Karpas-422 (cell line): Measurements from ENCODE around the gene UPK3B. TPM values are rescaled to one million over a fixed set of nuclear protein-coding genes. Genes with fewer than 3 reads are reported as not detected.
"Not testable (repeated sequence)": the region's sequence is repeated elsewhere in the genome, so short reads cannot be mapped to it uniquely, and the experiment has no call there.

Experiments used
- DNase-seq: peaks from one replicate; pipeline ENCODE4 v3.0.0-alpha.2; 2015
- H2AFZ ChIP-seq: fragments of 200-600 bp; sonication (generic); 2 replicates; pipeline ENCODE4 v1.6.1; 2014; ENCODE audit warnings: antibody characterized with exemption, low read length, mixed read lengths
- H3K27ac ChIP-seq: fragments of 200-600 bp; sonication (generic); 2 replicates; pipeline ENCODE4 v1.5.1; 2014; ENCODE audit warnings: mild to moderate bottlenecking, low read length, moderate library complexity
- H3K27me3 ChIP-seq: fragments of 200-600 bp; sonication (generic); 2 replicates; pipeline ENCODE4 v1.6.1; 2014; ENCODE audit warnings: low read length, mixed read lengths
- H3K36me3 ChIP-seq: fragments of 200-600 bp; sonication (generic); 2 replicates; pipeline ENCODE4 v1.6.1; 2014; ENCODE audit warnings: low read length, mixed read lengths; ENCODE audit not compliant: insufficient read depth
- H3K4me1 ChIP-seq: fragments of 200-600 bp; sonication (generic); 2 replicates; pipeline ENCODE4 v1.6.1; 2014; ENCODE audit warnings: mild to moderate bottlenecking, low read length, mixed read lengths
- H3K4me2 ChIP-seq: fragments of 200-600 bp; sonication (generic); 2 replicates; pipeline ENCODE4 v1.6.1; 2014; ENCODE audit warnings: low read length, low read depth, mild to moderate bottlenecking; ENCODE audit not compliant: poor library complexity, severe bottlenecking
- H3K4me3 ChIP-seq: fragments of 200-600 bp; sonication (generic); 2 replicates; pipeline ENCODE4 v1.5.1; 2014; ENCODE audit warnings: mild to moderate bottlenecking, antibody characterized with exemption, low read length, mixed read lengths
- H3K79me2 ChIP-seq: fragments of 200-600 bp; sonication (generic); 2 replicates; pipeline ENCODE4 v1.6.1; 2014; ENCODE audit warnings: mild to moderate bottlenecking, low read length, mixed read lengths
- H3K9ac ChIP-seq: fragments of 200-600 bp; sonication (generic); 2 replicates; pipeline ENCODE4 v1.6.0; 2014; ENCODE audit warnings: low read length
- H3K9me2 ChIP-seq: fragments of 200-600 bp; sonication (generic), shearing (Covaris generic); replicated peaks from 2 replicates; pipeline ENCODE4 v1.6.0; 2014; ENCODE audit warnings: mild to moderate bottlenecking, low read length, moderate library complexity; ENCODE audit not compliant: insufficient read depth
- H3K9me3 ChIP-seq: fragments of 300-700, 200-600 bp; sonication (generic); 2 replicates; pipeline ENCODE4 v1.6.1; 2014; ENCODE audit warnings: low read length, mixed read lengths
- H4K20me1 ChIP-seq: fragments of 200-600 bp; sonication (generic); 2 replicates; pipeline ENCODE4 v1.6.1; 2014; ENCODE audit warnings: mild to moderate bottlenecking, antibody characterized with exemption, low read length, low read depth; ENCODE audit not compliant: insufficient read depth
- total RNA-seq: library from RNA; depleted of rRNA; stranded (reverse); fragments of >200 nt; shearing (Covaris generic); gene quantifications from 2 replicates; pipeline ENCODE4 v1.2.3, GENCODE V29; 2014; ENCODE audit warnings: low replicate concordance

Gene UPK3B
- total RNA-seq, 1 experiment from 2014 or later, result 0.26 TPM

- not testable (repeated sequence) for H3K4me1 ChIP-seq
- DNase-seq, result peak; percentile 27
These were observed 38.7 kb upstream of the UPK3B start for GRCh38 chr7:76471556-76472221.

DNA sequence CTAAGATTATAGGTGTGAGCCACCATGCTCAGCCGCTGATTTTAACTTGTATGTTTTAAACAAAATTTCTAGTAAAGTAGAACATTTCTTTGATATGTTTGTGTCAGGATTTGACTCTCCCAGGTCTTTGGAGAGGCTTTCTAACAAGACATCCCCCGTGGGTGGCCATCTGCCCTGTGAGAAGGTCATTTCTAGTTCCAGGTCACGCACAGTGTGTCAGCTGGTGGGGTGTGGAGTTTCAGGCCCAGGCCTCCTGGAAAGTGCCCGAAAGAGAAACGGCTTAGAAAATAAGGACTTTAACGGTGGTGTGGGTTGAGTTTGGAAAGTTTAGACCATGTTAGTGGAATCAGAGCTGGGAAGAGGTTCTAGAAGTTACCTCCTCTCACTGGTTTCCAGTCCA lies 37.3 kb upstream of the UPK3B start:
- not testable (repeated sequence) for H3K9me2 ChIP-seq, H3K27me3 ChIP-seq, H3K4me2 ChIP-seq, H3K4me3 ChIP-seq, H3K4me1 ChIP-seq, H2AFZ ChIP-seq, DNase-seq, H3K36me3 ChIP-seq, H3K9ac ChIP-seq, H4K20me1 ChIP-seq, H3K27ac ChIP-seq, H3K9me3 ChIP-seq, H3K79me2 ChIP-seq

More at GRCh38 chr7:76471556-76472221, 38.7 kb upstream of the UPK3B start:
- not testable (repeated sequence) for H3K36me3 ChIP-seq, H3K9me3 ChIP-seq, H3K9me2 ChIP-seq, H3K27ac ChIP-seq, H3K9ac ChIP-seq, H3K4me2 ChIP-seq, H4K20me1 ChIP-seq, H3K79me2 ChIP-seq, H2AFZ ChIP-seq, H3K27me3 ChIP-seq, H3K4me3 ChIP-seq

GRCh38 chr7:76476280-76476679 lies 34.1 kb upstream of the UPK3B start:
- not testable (repeated sequence) for H4K20me1 ChIP-seq, H3K9me3 ChIP-seq, H2AFZ ChIP-seq, H3K27me3 ChIP-seq, H3K4me3 ChIP-seq, H3K4me2 ChIP-seq, H3K27ac ChIP-seq, H3K79me2 ChIP-seq, H3K9me2 ChIP-seq, H3K4me1 ChIP-seq, H3K36me3 ChIP-seq, H3K9ac ChIP-seq, DNase-seq

- H3K9ac ChIP-seq, H3K36me3 ChIP-seq, H2AFZ ChIP-seq, H3K9me3 ChIP-seq, H3K4me1 ChIP-seq, H3K27ac ChIP-seq, H3K4me3 ChIP-seq, H4K20me1 ChIP-seq, H3K9me2 ChIP-seq, DNase-seq, H3K79me2 ChIP-seq, H3K27me3 ChIP-seq, H3K4me2 ChIP-seq: not testable (repeated sequence)
These were observed 33.4 kb upstream of the UPK3B start for GRCh38 chr7:76476742-76477474.

GRCh38 chr7:76479628-76480027 lies 30.7 kb upstream of the UPK3B start:
- H3K4me1 ChIP-seq, H3K9ac ChIP-seq, H4K20me1 ChIP-seq, H3K36me3 ChIP-seq, H2AFZ ChIP-seq, H3K4me2 ChIP-seq, H3K9me2 ChIP-seq, H3K4me3 ChIP-seq, H3K27ac ChIP-seq, H3K27me3 ChIP-seq, H3K79me2 ChIP-seq, H3K9me3 ChIP-seq: not testable (repeated sequence)
- peak; percentile 7 for DNase-seq

- H3K9ac ChIP-seq, H3K27me3 ChIP-seq, H3K4me3 ChIP-seq, H3K27ac ChIP-seq, H3K36me3 ChIP-seq, H3K9me3 ChIP-seq, H2AFZ ChIP-seq, H3K9me2 ChIP-seq, H3K79me2 ChIP-seq, H4K20me1 ChIP-seq, H3K4me1 ChIP-seq, H3K4me2 ChIP-seq: not testable (repeated sequence)
- peak; percentile 2 for DNase-seq
These were observed 29.7 kb upstream of the UPK3B start for GRCh38 chr7:76480403-76481253.

DNA sequence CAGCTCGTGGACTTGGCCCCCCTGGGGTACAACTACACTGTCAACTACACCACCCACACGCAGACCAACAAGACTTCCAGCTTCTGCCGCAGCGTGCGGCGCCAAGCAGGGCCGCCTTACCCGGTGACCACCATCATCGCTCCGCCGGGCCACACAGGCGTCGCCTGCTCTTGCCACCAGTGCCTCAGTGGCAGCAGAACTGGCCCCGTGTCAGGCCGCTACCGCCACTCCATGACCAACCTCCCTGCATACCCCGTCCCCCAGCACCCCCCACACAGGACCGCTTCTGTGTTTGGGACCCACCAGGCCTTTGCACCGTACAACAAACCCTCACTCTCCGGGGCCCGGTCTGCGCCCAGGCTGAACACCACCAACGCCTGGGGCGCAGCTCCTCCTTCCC lies 27.7 kb upstream of the UPK3B start:
- not testable (repeated sequence) for H3K9me3 ChIP-seq, H3K79me2 ChIP-seq, H3K4me2 ChIP-seq, H3K36me3 ChIP-seq, H3K9me2 ChIP-seq, H3K27ac ChIP-seq, H3K9ac ChIP-seq, H4K20me1 ChIP-seq, H3K4me1 ChIP-seq, H2AFZ ChIP-seq, H3K4me3 ChIP-seq, H3K27me3 ChIP-seq
- DNase-seq, result peak; percentile 6

DNA sequence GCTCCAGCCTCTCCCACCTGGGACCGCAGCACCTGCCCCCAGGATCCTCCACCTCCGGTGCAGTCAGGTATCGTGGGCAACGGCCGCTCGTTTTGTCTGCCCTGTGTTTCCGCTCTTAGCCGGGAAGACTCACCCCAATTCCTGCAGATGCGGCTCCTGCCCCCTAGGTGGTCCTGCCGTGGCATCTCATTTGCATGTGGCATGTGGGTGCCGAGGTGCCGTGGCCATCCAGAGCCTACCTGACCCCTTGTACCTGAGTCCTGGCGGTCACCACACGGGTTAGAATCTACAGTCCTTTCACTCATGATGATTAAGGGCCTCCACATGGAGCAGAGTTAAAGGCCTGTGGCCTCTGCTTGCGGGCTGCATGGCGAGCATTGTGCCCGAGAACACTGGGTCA lies 27.3 kb upstream of the UPK3B start:
- H4K20me1 ChIP-seq, H3K4me1 ChIP-seq: not testable (repeated sequence)

More for the DNA sequence above, 27.3 kb upstream of the UPK3B start:
- H2AFZ ChIP-seq, H3K9me3 ChIP-seq, H3K27ac ChIP-seq, H3K27me3 ChIP-seq, H3K79me2 ChIP-seq, H3K9me2 ChIP-seq, H3K9ac ChIP-seq, H3K4me3 ChIP-seq, H3K4me2 ChIP-seq, H3K36me3 ChIP-seq: not testable (repeated sequence)
- peak; percentile 2 for DNase-seq
